GM12875 (cell line): ENCODE data around the gene SELENOV.
A peak's percentile ranks its signal among the peaks of the same experiment; 100 is the strongest.

Experiments
- H3K4me3 ChIP-seq: one replicate; pipeline ENCODE4 v1.5.1; 2011; ENCODE audit warnings: low read depth, low read length, control low read depth
- CTCF ChIP-seq: IDR thresholded peaks from 2 replicates; pipeline ENCODE4 v1.5.1; 2011; ENCODE audit warnings: low read depth, mild to moderate bottlenecking, control low read depth, inconsistent platforms, low read length, moderate library complexity, borderline replicate concordance; ENCODE audit not compliant: insufficient read depth

SELENOV gene

GRCh38 chr19:39557811-39558623 lies 43.1 kb downstream of the SELENOV start:
- no peak for TF ChIP-seq CTCF
- H3K4me3 ChIP-seq = no peak overlapping the region

GRCh38 chr19:39558624-39559117 lies 43.7 kb downstream of the SELENOV start:
- TF ChIP-seq CTCF = no peak
- H3K4me3 ChIP-seq = peak overlapping the region; percentile 24

DNA sequence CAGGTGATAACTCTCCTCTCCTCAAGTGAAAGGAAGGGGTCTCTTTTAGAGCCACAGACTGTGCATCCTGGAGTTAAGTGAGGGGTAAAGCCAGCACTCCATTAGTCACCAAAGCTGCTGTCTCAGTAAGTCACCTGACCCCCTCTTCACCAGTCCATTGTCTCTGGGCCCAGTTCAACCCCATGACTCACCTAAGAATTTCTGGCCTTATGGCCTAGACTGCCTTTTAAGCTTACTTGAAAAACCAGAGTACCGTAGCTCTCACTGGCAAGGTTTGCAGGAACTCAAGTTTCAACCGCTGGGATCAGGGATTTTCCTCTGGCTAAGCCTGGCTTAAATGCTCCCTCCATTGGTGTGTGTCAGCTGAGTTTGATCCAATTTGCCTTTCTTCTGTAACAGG lies 48.5 kb downstream of the SELENOV start:
- no peak overlapping the region for H3K4me3 ChIP-seq
- no peak for TF ChIP-seq CTCF

- no peak for TF ChIP-seq CTCF
- H3K4me3 ChIP-seq = no peak overlapping the region
Measured at GRCh38 chr19:39566064-39566463, 51.1 kb downstream of the SELENOV start.

DNA sequence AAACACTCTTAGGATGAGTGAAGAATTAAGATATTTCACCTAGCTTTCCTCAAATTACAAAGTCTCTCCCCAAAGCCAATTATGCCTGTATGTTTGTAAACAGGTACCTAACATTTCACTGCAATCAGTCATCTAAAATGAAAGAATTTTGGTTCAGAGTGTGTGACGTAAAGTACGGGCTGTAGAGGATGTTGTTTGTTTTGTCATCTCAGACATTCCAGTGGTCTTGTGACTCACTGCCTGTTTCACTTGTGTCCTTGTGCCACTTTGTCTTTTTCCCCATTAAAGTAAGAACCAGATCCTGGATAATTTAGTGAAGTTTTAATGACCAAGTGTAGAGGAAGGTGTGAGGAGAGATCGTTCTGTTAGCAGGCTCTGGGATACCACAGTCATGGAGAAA lies 53.7 kb downstream of the SELENOV start:
- no peak for TF ChIP-seq CTCF
- no peak overlapping the region for H3K4me3 ChIP-seq
